NCI-H128 (cell line): Measurements from ENCODE around the gene MORN4.
"Not testable (repeated sequence)": the region's sequence is repeated elsewhere in the genome, so short reads cannot be mapped to it uniquely, and the experiment has no call there.

Experiments
- DNase-seq: peaks from one replicate; lab custom pipeline; 2025; ENCODE audit not compliant: unreplicated experiment; lab: John Stamatoyannopoulos, UW

MORN4 gene

GRCh38 chr10:97598407-97599271 lies 34.7 kb downstream of the MORN4 start:
- no peak for DNase-seq

GRCh38 chr10:97597778-97598177 lies 35.5 kb downstream of the MORN4 start:
- DNase-seq, result no peak

GRCh38 chr10:97596101-97597082 lies 36.9 kb downstream of the MORN4 start:
- no peak for DNase-seq

GRCh38 chr10:97593421-97593820 lies 39.9 kb downstream of the MORN4 start:
- no peak for DNase-seq

GRCh38 chr10:97590748-97591495 lies 42.4 kb downstream of the MORN4 start:
- no peak for DNase-seq

GRCh38 chr10:97590082-97590747 lies 43.1 kb downstream of the MORN4 start:
- no peak for DNase-seq

- DNase-seq, result no peak
Measured at GRCh38 chr10:97589479-97589878, 43.8 kb downstream of the MORN4 start, which contains the start of gene C10orf62. C10orf62 (plus strand) TSS chr10:97589721; CDS start chr10:97589898, 177 bp downstream.

- no peak for DNase-seq
Measured at GRCh38 chr10:97587183-97587582, 46.1 kb downstream of the MORN4 start.

- no peak for DNase-seq
Measured at GRCh38 chr10:97585439-97585811, 47.9 kb downstream of the MORN4 start.

- no peak for DNase-seq
Measured at GRCh38 chr10:97584798-97585438, 48.4 kb downstream of the MORN4 start.

- DNase-seq, result no peak
Measured at GRCh38 chr10:97584060-97584797, 49.1 kb downstream of the MORN4 start, which contains the start of gene HOGA1. HOGA1 (plus strand) TSS chr10:97584389; CDS start chr10:97584704, 315 bp downstream.

GRCh38 chr10:97583476-97583875 lies 49.8 kb downstream of the MORN4 start:
- no peak for DNase-seq

GRCh38 chr10:97582169-97582568 lies 51.1 kb downstream of the MORN4 start:
- no peak for DNase-seq

- DNase-seq, result no peak
Measured at GRCh38 chr10:97580421-97581367, 52.6 kb downstream of the MORN4 start.

GRCh38 chr10:97578171-97578844 lies 55.0 kb downstream of the MORN4 start:
- no peak for DNase-seq

- DNase-seq, result no peak
Measured at GRCh38 chr10:97577701-97578100, 55.6 kb downstream of the MORN4 start.

GRCh38 chr10:97576487-97576886 lies 56.8 kb downstream of the MORN4 start:
- not testable (repeated sequence) for DNase-seq
